Fibroblast of lung (primary cell): Measurements from ENCODE around the gene IL34. TPM values are rescaled to one million over a fixed set of nuclear protein-coding genes. Genes with fewer than 3 reads are reported as not detected.
A peak's percentile ranks its signal among the peaks of the same experiment; 100 is the strongest.

Source experiments
- DNase-seq, 2 donors: peaks; one replicate each; pipeline versions ENCODE4 v3.0.0 to v3.0.0-alpha.2; 2010; ENCODE audit warnings: low read depth in 2 of 2
- H2AFZ ChIP-seq: 2 replicates; pipeline ENCODE4 v1.5.1; 2012; ENCODE audit warnings: low read length, control low read depth, inconsistent platforms
- H3K27ac ChIP-seq: 2 replicates; pipeline ENCODE4 v1.5.1; 2011; ENCODE audit warnings: low read length, control low read depth; ENCODE audit not compliant: insufficient read depth
- H3K27me3 ChIP-seq: 2 replicates; pipeline ENCODE4 v1.5.1; 2011; ENCODE audit warnings: mild to moderate bottlenecking, low read length; ENCODE audit not compliant: control insufficient read depth, insufficient read depth
- H3K36me3 ChIP-seq: 2 replicates; pipeline ENCODE4 v1.5.1; 2011; ENCODE audit warnings: low read length; ENCODE audit not compliant: control insufficient read depth, insufficient read depth
- H3K4me1 ChIP-seq: 2 replicates; pipeline ENCODE4 v1.5.1; 2011; ENCODE audit warnings: low read length; ENCODE audit not compliant: control insufficient read depth, insufficient read depth; ENCODE audit errors: extremely low read depth
- H3K4me2 ChIP-seq: 2 replicates; pipeline ENCODE4 v1.5.1; 2011; ENCODE audit warnings: low read length, control low read depth; ENCODE audit not compliant: insufficient read depth; ENCODE audit errors: extremely low read depth
- H3K4me3 ChIP-seq, 4 experiments: fragments of 200-600 bp in 1 of 4; sonication (generic) in 1 of 4; replicated peaks in 1 of 4; 2 replicates each; pipeline ENCODE4 v1.5.1; 2011 to 2016; ENCODE audit warnings: low read length in 4 of 4, low read depth in 3 of 4, mild to moderate bottlenecking in 3 of 4, control low read depth in 2 of 4, inconsistent platforms in 1 of 4, mixed read lengths in 1 of 4; ENCODE audit not compliant: insufficient read depth in 1 of 4; ENCODE audit errors: control extremely low read depth in 1 of 4
- H3K79me2 ChIP-seq: 2 replicates; pipeline ENCODE4 v1.5.1; 2012; ENCODE audit warnings: mild to moderate bottlenecking, low read length, inconsistent platforms; ENCODE audit not compliant: control insufficient read depth, insufficient read depth
- H3K9ac ChIP-seq: 2 replicates; pipeline ENCODE4 v1.5.1; 2011; ENCODE audit warnings: mild to moderate bottlenecking, low read length, control low read depth; ENCODE audit not compliant: insufficient read depth
- H3K9me3 ChIP-seq: 2 replicates; pipeline ENCODE4 v1.5.1; 2012; ENCODE audit warnings: low read depth, low read length; ENCODE audit not compliant: control insufficient read depth, insufficient read depth
- H4K20me1 ChIP-seq: 2 replicates; pipeline ENCODE4 v1.5.1; 2011; ENCODE audit warnings: low read length; ENCODE audit not compliant: control insufficient read depth, insufficient read depth; ENCODE audit errors: extremely low read depth
- EZH2 ChIP-seq: IDR thresholded peaks from 2 replicates; pipeline ENCODE4 v1.5.1; 2012; ENCODE audit warnings: low read length, control low read depth, mild to moderate bottlenecking; ENCODE audit errors: missing control alignments
- polyA plus RNA-seq, 2 donors: library from polyadenylated mRNA; depleted of rRNA in 1 of 2; stranded (reverse) in 1 of 2; unstranded in 1 of 2; fragments of >200 nt; gene quantifications; 2 replicates each; pipeline ENCODE4 v1.2.1, GENCODE V29; 2011 to 2012; ENCODE audit warnings: missing spikeins in 1 of 2
- total RNA-seq: library from RNA; depleted of rRNA; stranded (reverse); fragments of >200 nt; gene quantifications from 2 replicates; pipeline ENCODE4 v1.2.1, GENCODE V29; 2014
- TF ChIP-seq, protein P1 (sequence below), 2 donors: IDR thresholded peaks in 1 of 2; conservative IDR thresholded peaks in 1 of 2; 1 replicate in 1 of 2; 2 replicates in 1 of 2; pipeline ENCODE4 v1.5.1; 2011 to 2012; ENCODE audit warnings: low read length in 2 of 2, control low read depth in 1 of 2, inconsistent platforms in 1 of 2, low read depth in 1 of 2, mild to moderate bottlenecking in 1 of 2

IL34 gene
- total and polyA plus RNA-seq, 2 donors (not counting 1 experiment from before 2014, with no cell fraction given): 0.45 to 5.4 TPM

DNA sequence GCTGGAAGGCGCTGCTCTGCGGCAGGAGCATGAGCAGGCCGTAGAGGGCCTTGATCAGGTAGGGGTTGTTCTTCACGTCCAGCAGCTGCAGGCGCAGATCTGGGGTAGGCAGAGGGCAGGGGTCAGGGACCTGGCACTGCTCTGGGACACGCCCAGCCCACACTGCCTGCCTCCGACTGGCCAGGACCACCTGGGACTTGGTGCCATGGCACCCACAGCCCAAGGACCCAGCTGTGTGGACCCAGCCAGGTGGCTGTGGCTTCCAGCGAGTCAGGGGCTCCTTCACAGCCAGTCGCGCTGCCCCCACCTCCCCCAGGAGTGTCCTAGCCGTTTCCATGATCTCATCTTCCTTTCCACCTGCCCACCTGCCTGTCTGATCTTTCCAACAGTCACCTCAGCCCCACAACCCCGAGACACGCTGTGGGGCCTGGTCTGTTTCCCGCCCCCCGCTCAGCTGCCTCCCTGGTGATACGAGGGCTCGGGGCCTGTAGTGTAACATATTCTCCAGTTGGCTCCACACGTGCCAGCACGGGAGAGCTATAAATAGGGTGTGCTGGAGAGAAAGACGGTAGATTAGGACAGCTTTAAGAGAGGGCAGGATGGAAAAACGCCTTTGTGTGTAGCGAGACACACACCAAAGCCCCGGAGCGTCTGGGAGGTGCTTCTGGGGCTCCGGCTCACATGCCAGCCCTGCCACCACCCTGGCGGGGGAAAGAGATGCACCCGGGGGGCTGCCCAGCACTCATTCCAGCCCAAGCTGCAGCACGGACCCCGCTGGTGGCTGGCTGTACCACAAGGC, 46.7 kb downstream of the IL34 start:
- H3K79me2 ChIP-seq: no peaks in the 10 kb centered on the region
- no peaks in the 10 kb centered on the region for H3K27me3 ChIP-seq
- DNase-seq: peak in 1 of 2 donors; percentile 67
- no peak for TF ChIP-seq EZH2
- TF ChIP-seq, protein P1, sequence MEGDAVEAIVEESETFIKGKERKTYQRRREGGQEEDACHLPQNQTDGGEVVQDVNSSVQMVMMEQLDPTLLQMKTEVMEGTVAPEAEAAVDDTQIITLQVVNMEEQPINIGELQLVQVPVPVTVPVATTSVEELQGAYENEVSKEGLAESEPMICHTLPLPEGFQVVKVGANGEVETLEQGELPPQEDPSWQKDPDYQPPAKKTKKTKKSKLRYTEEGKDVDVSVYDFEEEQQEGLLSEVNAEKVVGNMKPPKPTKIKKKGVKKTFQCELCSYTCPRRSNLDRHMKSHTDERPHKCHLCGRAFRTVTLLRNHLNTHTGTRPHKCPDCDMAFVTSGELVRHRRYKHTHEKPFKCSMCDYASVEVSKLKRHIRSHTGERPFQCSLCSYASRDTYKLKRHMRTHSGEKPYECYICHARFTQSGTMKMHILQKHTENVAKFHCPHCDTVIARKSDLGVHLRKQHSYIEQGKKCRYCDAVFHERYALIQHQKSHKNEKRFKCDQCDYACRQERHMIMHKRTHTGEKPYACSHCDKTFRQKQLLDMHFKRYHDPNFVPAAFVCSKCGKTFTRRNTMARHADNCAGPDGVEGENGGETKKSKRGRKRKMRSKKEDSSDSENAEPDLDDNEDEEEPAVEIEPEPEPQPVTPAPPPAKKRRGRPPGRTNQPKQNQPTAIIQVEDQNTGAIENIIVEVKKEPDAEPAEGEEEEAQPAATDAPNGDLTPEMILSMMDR (conservative IDR thresholded peaks at IDR 0.05 in 1 of 2, IDR thresholded peaks at IDR 0.05 in 1 of 2; ENCODE audit: low read depth in 1 of 2, low read length in 2 of 2): no peak
- H3K4me1 ChIP-seq: peaks cover 60% of the 10 kb centered on the region
- no peak overlapping the region for H2AFZ ChIP-seq
- H3K9ac ChIP-seq: peak overlapping the region; percentile 85
- no peak overlapping the region for H3K4me3 ChIP-seq
- no peaks in the 10 kb centered on the region for H4K20me1 ChIP-seq
- H3K4me2 ChIP-seq: no peak overlapping the region
- no peaks in the 10 kb centered on the region for H3K9me3 ChIP-seq
- no peaks in the 10 kb centered on the region for H3K36me3 ChIP-seq
- peak overlapping the region; percentile 98 for H3K27ac ChIP-seq

DNA sequence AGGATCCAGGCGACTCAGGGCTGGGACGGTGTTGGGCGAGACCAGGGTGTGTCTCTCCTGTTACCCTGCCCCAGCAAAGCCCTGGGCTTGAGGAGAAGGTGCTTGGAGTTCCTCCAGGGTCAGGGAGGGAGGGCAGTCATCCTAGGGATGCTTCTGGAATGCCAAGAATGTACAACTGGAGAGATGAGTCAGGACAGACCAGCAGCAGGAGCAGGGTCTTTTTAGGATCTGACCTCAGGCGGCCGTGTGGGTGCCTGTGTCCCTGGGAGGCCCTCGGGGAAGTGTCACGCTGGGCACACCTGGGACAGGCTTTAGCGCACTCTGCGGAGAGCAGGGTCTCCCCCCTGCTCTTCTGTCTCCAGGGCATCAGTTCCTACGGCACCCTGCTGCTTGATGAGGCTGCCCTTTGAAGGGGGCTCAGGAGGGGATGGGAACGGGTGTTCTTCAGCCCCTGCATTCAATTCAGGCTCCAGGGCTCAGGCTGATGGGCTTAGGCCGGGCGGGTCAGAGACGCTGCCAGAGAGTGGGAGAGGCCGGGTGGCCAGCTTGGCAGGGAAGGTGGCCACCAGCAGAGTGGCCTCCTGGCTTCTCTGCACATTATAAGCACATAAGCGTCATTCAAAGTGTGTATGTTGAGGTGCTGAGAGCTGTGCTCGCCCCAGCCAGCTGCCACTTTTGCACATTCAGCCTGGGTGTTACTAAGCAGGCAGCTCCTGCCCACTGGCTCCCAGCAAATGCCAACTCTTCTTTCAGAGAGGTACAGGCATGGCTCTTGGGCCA, 47.9 kb downstream of the IL34 start:
- Histone ChIP-seq H3K27me3 (no peaks in the 10 kb centered on the region), H3K4me2 (no peak overlapping the region), H3K4me3 (no peak overlapping the region), H3K27ac (peak overlapping the region; percentile 98), H2AFZ (no peak overlapping the region), H3K36me3 (no peaks in the 10 kb centered on the region), H3K9ac (peak overlapping the region; percentile 64), H4K20me1 (no peaks in the 10 kb centered on the region), H3K4me1 (peaks cover 50% of the 10 kb centered on the region), H3K79me2 (no peaks in the 10 kb centered on the region), H3K9me3 (no peaks in the 10 kb centered on the region)
- TF ChIP-seq EZH2: no peak
- TF ChIP-seq, protein P1 (conservative IDR thresholded peaks at IDR 0.05 in 1 of 2, IDR thresholded peaks at IDR 0.05 in 1 of 2; ENCODE audit: low read depth in 1 of 2, low read length in 2 of 2): no peak
- DNase-seq: peak; percentile 74 to 85

DNA sequence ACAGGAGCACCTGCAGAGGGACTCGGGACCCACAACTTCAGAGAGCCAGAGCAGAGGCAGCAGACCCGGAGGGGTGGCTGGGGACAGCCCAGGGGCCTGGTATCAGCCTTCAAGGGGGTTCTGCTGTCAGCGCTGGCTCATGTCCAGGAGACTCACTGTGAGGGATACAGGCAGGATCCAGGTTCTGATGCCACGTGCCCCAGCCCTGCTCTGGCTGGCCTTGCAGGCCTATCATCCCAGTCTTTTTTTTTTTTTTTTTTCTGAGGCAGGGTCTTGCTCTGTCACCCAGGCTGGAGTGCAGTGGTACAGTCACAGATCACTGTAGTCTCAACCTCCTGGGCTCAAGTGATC, 48.5 kb downstream of the IL34 start:
- Histone ChIP-seq H3K79me2 (no peaks in the 10 kb centered on the region), H3K4me1 (peaks cover 50% of the 10 kb centered on the region), H3K27ac (peak overlapping the region; percentile 98), H4K20me1 (no peaks in the 10 kb centered on the region), H2AFZ (no peak overlapping the region), H3K27me3 (no peaks in the 10 kb centered on the region), H3K4me3 (no peak overlapping the region), H3K9me3 (no peaks in the 10 kb centered on the region), H3K36me3 (no peaks in the 10 kb centered on the region), H3K9ac (no peak overlapping the region), H3K4me2 (no peak overlapping the region)
- DNase-seq: no peak
- TF ChIP-seq, protein P1 (conservative IDR thresholded peaks at IDR 0.05 in 1 of 2, IDR thresholded peaks at IDR 0.05 in 1 of 2; ENCODE audit: low read depth in 1 of 2, low read length in 2 of 2): no peak
- TF ChIP-seq EZH2: no peak
